ENCODE measurements around the gene SERPINA3.

The SERPINA3 gene

DNA sequence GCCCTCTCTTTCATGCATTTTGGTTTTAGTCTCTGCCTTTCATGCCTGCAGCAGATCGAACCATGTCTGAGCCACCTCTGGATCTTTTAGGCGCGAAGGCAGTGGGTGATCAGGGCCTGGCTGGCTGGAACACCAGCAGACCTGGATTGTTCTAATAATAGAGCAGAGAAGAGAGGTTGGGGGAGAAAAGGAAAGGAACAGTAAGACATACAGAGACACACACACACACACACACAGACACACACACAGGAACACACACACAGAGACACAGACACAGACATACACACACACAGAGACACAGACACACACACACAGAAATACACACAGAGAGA lies 38.2 kb downstream of the SERPINA3 start:
- TF ChIP-seq, protein P1, sequence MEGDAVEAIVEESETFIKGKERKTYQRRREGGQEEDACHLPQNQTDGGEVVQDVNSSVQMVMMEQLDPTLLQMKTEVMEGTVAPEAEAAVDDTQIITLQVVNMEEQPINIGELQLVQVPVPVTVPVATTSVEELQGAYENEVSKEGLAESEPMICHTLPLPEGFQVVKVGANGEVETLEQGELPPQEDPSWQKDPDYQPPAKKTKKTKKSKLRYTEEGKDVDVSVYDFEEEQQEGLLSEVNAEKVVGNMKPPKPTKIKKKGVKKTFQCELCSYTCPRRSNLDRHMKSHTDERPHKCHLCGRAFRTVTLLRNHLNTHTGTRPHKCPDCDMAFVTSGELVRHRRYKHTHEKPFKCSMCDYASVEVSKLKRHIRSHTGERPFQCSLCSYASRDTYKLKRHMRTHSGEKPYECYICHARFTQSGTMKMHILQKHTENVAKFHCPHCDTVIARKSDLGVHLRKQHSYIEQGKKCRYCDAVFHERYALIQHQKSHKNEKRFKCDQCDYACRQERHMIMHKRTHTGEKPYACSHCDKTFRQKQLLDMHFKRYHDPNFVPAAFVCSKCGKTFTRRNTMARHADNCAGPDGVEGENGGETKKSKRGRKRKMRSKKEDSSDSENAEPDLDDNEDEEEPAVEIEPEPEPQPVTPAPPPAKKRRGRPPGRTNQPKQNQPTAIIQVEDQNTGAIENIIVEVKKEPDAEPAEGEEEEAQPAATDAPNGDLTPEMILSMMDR (IDR thresholded peaks at IDR 0.05; ENCODE audit: low read depth, low read length) = no peak
- no peak overlapping the region for H3K4me3 ChIP-seq (ENCODE audit: low read depth, low read length)

DNA sequence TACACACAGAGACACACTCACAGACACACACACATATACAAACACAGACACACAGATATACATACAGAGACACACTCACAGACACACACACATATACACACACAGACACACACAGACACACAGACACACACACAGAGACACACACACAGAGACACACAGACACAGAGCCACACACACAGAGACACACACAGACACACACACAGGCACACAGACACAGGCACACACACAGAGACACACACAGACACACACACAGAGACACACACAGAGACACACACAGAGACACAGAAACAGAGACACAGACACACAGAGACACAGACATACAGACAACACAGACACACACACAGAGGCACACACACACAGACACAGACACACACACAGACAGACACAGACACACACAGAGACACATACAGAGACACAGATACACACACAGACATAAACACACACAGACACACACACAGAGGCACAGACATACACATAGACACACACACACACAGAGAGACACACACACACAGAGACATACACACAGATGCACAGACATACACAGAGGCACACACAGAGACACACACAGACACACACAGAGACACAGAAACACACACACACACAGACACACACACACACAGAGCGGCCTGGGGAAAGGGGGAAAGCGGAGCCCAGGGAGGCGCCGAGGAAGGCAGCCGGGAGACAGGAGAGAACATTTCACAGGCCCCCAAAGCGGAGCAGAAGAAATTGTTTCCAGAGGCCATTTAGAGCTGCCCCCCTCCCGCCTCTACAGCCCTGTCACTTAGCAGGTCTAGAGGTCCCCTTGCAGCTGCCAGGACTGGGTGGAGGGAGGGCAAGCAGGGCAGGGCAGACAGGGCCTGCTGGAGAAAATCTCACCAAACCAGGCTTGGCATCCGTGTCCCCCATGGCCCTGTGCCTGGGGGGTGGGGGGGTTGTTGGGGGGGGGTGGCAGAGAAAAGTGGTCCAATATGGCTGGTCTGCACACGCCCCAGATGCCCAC lies 38.9 kb downstream of the SERPINA3 start:
- H3K4me3 ChIP-seq (ENCODE audit: low read depth, low read length) = no peak overlapping the region
- TF ChIP-seq, protein P1 (IDR thresholded peaks at IDR 0.05; ENCODE audit: low read depth, low read length) = no peak

DNA sequence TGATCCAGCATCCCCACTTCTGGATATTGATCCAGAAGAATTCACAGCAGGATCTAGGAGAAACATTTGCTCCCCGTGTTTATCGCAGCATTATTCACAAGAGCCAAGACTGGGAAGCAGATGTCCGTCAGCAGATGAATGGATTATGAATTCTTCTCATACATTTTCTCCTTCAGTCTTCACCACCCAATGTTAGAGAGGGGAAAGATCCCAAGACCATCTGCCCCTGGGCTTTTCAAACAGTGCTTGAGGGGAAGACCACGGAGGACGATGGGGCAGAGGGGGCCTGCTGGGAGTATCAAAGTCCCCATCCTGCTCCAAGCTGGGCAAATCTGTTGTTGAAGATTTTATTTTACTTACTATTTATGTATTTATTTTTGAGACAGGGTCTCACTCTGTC lies 41.1 kb downstream of the SERPINA3 start:
- no peak overlapping the region for H3K4me3 ChIP-seq (ENCODE audit: low read depth, low read length)
- TF ChIP-seq, protein P1 (IDR thresholded peaks at IDR 0.05; ENCODE audit: low read depth, low read length) = no peak

DNA sequence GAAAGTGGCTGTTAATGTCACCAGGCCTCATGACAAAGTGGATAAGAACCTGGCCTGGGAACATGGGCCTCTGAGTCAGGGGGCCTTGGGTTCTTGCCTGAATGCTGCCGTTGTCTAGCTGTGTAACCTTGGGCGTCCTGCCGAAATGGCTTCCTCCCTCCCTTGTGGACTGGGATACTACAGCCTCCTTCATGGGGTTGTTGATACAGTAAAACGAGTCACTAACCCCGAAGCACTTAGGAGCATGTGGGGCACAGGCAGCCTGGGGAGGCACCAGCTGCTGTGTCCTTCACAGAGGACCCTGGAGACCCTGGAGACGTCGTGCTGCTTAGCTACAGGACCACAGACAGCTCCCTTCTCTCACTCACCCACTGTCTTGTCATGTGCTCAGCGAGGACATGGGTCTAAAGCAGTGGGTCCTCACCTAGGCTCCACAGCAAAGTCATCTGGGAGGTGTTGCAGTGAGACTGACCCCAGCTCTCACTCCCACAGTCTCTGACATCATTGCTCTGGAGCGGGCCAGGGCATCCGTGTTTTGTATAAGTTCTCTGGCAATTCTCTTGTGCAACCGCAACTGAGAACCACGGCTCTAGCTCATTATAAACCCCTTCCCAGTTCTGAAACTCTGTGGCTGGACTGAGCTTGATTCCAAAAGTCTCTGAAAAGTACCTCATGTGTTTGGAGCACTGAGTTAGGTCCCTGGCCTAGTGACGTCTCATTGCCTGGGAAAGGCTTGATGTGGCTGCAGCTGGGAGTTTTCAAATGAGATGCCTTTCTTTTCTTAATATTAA lies 42.1 kb downstream of the SERPINA3 start:
- H3K4me3 ChIP-seq (ENCODE audit: low read depth, low read length) = no peak overlapping the region
- TF ChIP-seq, protein P1 (IDR thresholded peaks at IDR 0.05; ENCODE audit: low read depth, low read length) = no peak

DNA sequence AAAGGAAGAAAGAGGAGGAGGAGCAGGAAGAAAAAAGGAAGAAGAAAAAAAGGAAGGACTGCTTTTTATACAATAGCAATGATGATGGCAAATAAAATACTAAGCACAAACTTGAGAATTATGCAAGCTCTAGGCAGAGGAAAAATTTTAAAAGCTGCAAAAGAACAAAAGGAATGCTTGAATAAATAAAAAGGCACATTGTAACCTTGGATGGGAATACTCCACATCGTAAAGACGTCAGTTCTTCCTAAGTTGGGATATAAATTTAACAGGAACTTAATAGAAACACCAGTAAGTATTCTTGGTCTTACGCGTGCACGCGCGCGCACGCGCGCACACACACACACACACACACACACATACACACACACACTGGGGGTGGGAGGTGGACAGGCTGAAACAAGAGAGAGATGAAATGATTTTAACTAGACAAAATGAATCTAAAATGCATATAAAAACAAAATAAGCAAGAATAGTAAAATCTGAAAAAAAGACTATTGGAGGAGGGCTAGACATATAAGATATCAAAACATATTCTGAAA lies 43.0 kb downstream of the SERPINA3 start:
- TF ChIP-seq, protein P1 (IDR thresholded peaks at IDR 0.05; ENCODE audit: low read depth, low read length) = no peak
- H3K4me3 ChIP-seq (ENCODE audit: low read depth, low read length) = no peak overlapping the region

DNA sequence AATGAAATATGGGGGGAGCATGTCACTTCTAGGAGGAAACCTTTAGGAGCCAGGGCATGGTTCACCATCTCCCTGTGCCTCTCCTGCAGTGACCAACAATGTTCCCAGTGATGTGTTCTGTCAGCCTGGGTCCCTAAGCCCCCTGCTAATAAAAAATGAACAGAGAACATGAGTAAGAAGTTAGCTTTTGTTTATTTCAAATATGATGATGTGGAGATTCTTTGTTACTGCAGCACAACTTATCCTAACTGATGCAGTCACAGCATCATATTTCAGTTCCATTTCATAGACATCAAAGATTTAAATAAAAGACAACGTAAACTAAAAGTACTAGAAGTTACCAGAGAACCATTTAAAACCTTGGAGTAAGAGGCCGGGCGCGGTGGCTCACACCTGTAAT lies 43.9 kb downstream of the SERPINA3 start:
- H3K4me3 ChIP-seq (ENCODE audit: low read depth, low read length) = no peak overlapping the region
- TF ChIP-seq, protein P1 (IDR thresholded peaks at IDR 0.05; ENCODE audit: low read depth, low read length) = no peak
